Hematopoietic multipotent progenitor cell treated with erythropoietin and hydrocortisone succinate and interleukin-3 and kit ligand, for 4 days (in vitro differentiated cells): ENCODE data around the gene PRR12.
"Not testable (repeated sequence)": the region's sequence is repeated elsewhere in the genome, so short reads cannot be mapped to it uniquely, and the experiment has no call there.

Experiments used
- DNase-seq: peaks from one replicate; pipeline ENCODE4 v3.0.0-alpha.2; 2015

The PRR12 gene

GRCh38 chr19:49593233-49594113, 2.5 kb downstream of the PRR12 start:
- peak; percentile 98 for DNase-seq

- no peak for DNase-seq
Observed at GRCh38 chr19:49594157-49594992, 3.4 kb downstream of the PRR12 start.

- DNase-seq = no peak
Observed at GRCh38 chr19:49594993-49595818, 4.2 kb downstream of the PRR12 start.

GRCh38 chr19:49595819-49596404, 4.9 kb downstream of the PRR12 start:
- no peak for DNase-seq

- DNase-seq = no peak
Observed at GRCh38 chr19:49596407-49596806, 5.4 kb downstream of the PRR12 start.

- no peak for DNase-seq
Observed at GRCh38 chr19:49596954-49597702, 6.1 kb downstream of the PRR12 start.

- DNase-seq = no peak
Observed at GRCh38 chr19:49597703-49597974, 6.7 kb downstream of the PRR12 start.

GRCh38 chr19:49599378-49600295, 8.7 kb downstream of the PRR12 start:
- DNase-seq = no peak

- DNase-seq = no peak
Observed at GRCh38 chr19:49601482-49602038, 10.6 kb downstream of the PRR12 start.

GRCh38 chr19:49602806-49603205, 11.8 kb downstream of the PRR12 start:
- DNase-seq = no peak

- no peak for DNase-seq
Observed at GRCh38 chr19:49605605-49606004, 14.6 kb downstream of the PRR12 start.

GRCh38 chr19:49609499-49610092, 18.6 kb downstream of the PRR12 start:
- no peak for DNase-seq

- DNase-seq = no peak
Observed at GRCh38 chr19:49613374-49613773, 22.4 kb downstream of the PRR12 start.

GRCh38 chr19:49614096-49614833, 23.3 kb downstream of the PRR12 start:
- DNase-seq = no peak

- DNase-seq = no peak
Observed at GRCh38 chr19:49615861-49616260, 24.9 kb downstream of the PRR12 start.

GRCh38 chr19:49616532-49616931, 25.6 kb downstream of the PRR12 start:
- no peak for DNase-seq

GRCh38 chr19:49616945-49617344, 26.0 kb downstream of the PRR12 start:
- DNase-seq = no peak

GRCh38 chr19:49617860-49618259, 26.9 kb downstream of the PRR12 start:
- not testable (repeated sequence) for DNase-seq
